A549 (cell line): Measurements from ENCODE around the gene HCN2. TPM values are rescaled to one million over a fixed set of nuclear protein-coding genes. Genes with fewer than 3 reads are reported as not detected.

Experiments used
- ATAC-seq, 2 experiments: fragments of 200-7000 bp in 1 of 2; fragments of >200 bp in 1 of 2; cut with Nextera tagmentation in 1 of 2; cut with Tn5 transposase in 1 of 2; 3 replicates each; pipeline versions ENCODE4 v1.8.0 to v1.9.1; 2018 to 2020; ENCODE audit warnings: mild to moderate bottlenecking in 1 of 2, moderate library complexity in 1 of 2
- CTCF ChIA-PET: fragments of 300-600 bp; sonication (Branson Sonifier 250); formaldehyde crosslinking; extraction: SDS; loops from one replicate; lab custom pipeline; 2021; ENCODE audit warnings: antibody characterized with exemption, inconsistent platforms; lab: Yijun Ruan, JAX
- POLR2A ChIA-PET: fragments of 350-600 bp; formaldehyde crosslinking; extraction: SDS; loops from one replicate; lab custom pipeline; 2021; ENCODE audit warnings: antibody characterized with exemption, inconsistent platforms; lab: Yijun Ruan, JAX
- DNase-seq, 2 experiments: peaks; one replicate each; pipeline versions ENCODE4 v3.0.0 to v3.0.0-alpha.2; 2011 to 2016; ENCODE audit warnings: low read depth in 1 of 2, low spot score in 1 of 2
- FAIRE-seq: peaks from 2 replicates; lab custom pipeline; 2011; peaks lifted over from hg19 to GRCh38; lab: Jason Lieb, UNC
- H3K27ac ChIP-seq, 2 experiments: fragments of >200 bp; sonication (Bioruptor Twin); formaldehyde crosslinking; 3 replicates each; pipeline ENCODE4 v1.5.1; 2016 to 2017
- H3K4me1 ChIP-seq: fragments of >200 bp; sonication (Bioruptor Twin); formaldehyde crosslinking; 3 replicates; pipeline ENCODE4 v1.6.1; 2016
- H3K4me2 ChIP-seq: fragments of >200 bp; sonication (Bioruptor Twin); formaldehyde crosslinking; 3 replicates; pipeline ENCODE4 v1.6.1; 2016
- H3K4me3 ChIP-seq: fragments of >200 bp; sonication (Bioruptor Twin); formaldehyde crosslinking; 3 replicates; pipeline ENCODE4 v1.5.1; 2016
- H3K9me3 ChIP-seq: fragments of >200 bp; sonication (Bioruptor Twin); formaldehyde crosslinking; 3 replicates; pipeline ENCODE4 v1.6.1; 2016
- BHLHE40 ChIP-seq: IDR thresholded peaks from 2 replicates; pipeline ENCODE4 v1.6.1; 2012; ENCODE audit warnings: low read depth, low read length, inconsistent platforms
- FOSL2 ChIP-seq, 2 experiments: fragments of 450-650 bp in 1 of 2; fragments of >200 bp in 1 of 2; sonication (Bioruptor Twin) in 1 of 2; formaldehyde crosslinking; IDR thresholded peaks; 2 replicates each; pipeline versions ENCODE4 v1.5.0 to v1.6.1; 2016 to 2020; ENCODE audit warnings: mild to moderate bottlenecking in 1 of 2, moderate library complexity in 1 of 2
- GATA3 ChIP-seq: IDR thresholded peaks from 2 replicates; pipeline ENCODE4 v1.6.1; 2012; ENCODE audit warnings: borderline replicate concordance
- HEYL ChIP-seq: fragments of 250-450 bp; sonication (Bioruptor Pico); IDR thresholded peaks from 2 replicates; pipeline ENCODE4 v1.8.0; 2021; ENCODE audit warnings: mild to moderate bottlenecking, moderate library complexity
- KDM1A ChIP-seq: fragments of 200-600 bp; sonication (generic); IDR thresholded peaks from 2 replicates; pipeline ENCODE4 v1.6.1; 2016; ENCODE audit warnings: low read depth, mild to moderate bottlenecking
- MAX ChIP-seq: IDR thresholded peaks from 2 replicates; pipeline ENCODE4 v1.6.1; 2012
- NFE2L2 ChIP-seq: fragments of 150-350 bp; conservative IDR thresholded peaks from 2 replicates; pipeline ENCODE4 v1.6.1; 2014; ENCODE audit warnings: low read length
- NPAS2 ChIP-seq: fragments of 250-450 bp; sonication (Bioruptor Pico); IDR thresholded peaks from 2 replicates; pipeline ENCODE4 v1.8.0; 2022; ENCODE audit warnings: mild to moderate bottlenecking, moderate library complexity, borderline replicate concordance
- PBX3 ChIP-seq: IDR thresholded peaks from 2 replicates; pipeline ENCODE4 v1.6.1; 2012
- REST ChIP-seq: fragments of 200-600 bp; sonication (generic); IDR thresholded peaks from 2 replicates; pipeline ENCODE4 v1.6.1; 2016; ENCODE audit warnings: antibody characterized with exemption, mild to moderate bottlenecking, moderate library complexity
- SMC3 ChIP-seq: fragments of >200 bp; sonication (Bioruptor Twin); formaldehyde crosslinking; IDR thresholded peaks from 3 replicates; pipeline ENCODE4 v1.6.1; 2018; ENCODE audit warnings: inconsistent platforms
- SREBF2 ChIP-seq: fragments of 450-650 bp; IDR thresholded peaks from 2 replicates; pipeline ENCODE4 v1.6.1; 2014; ENCODE audit warnings: mild to moderate bottlenecking, moderate library complexity
- ZFP36 ChIP-seq: fragments of 450-650 bp; IDR thresholded peaks from 2 replicates; pipeline ENCODE4 v1.6.1; 2014; ENCODE audit warnings: borderline replicate concordance; ENCODE audit not compliant: partially characterized antibody
- ZSCAN20 ChIP-seq: fragments of 250-450 bp; sonication (Bioruptor Pico); IDR thresholded peaks from 2 replicates; pipeline ENCODE4 v1.8.0; 2022; ENCODE audit warnings: mild to moderate bottlenecking, moderate library complexity
- WGBS: methylation state at CpG from one replicate; pipeline ENCODE4 v1.1.6; 2017; ENCODE audit errors: missing lambda C conversion rate; 5-methylcytosine and 5-hydroxymethylcytosine counted together
- polyA plus RNA-seq, 4 experiments: library from polyadenylated mRNA; depleted of rRNA in 3 of 4; stranded (reverse); fragments of >200 nt; fragmentation: RNase III in 1 of 4; extraction: RNeasy Plus Mini Kit Qiagen cat#74134 plus additional on column Dnase treatment in 1 of 4; gene quantifications; 2 replicates in 3 of 4; 3 replicates in 1 of 4; pipeline ENCODE4 v1.2.3, GENCODE V29; 2011 to 2017
- TF ChIP-seq, protein P1 (sequence below): fragments of >200 bp; sonication (Bioruptor Twin); formaldehyde crosslinking; IDR thresholded peaks from 3 replicates; pipeline ENCODE4 v1.5.1; 2016

Gene HCN2
- polyA plus RNA-seq, 2 of the 4 experiments (the other 2 are of a cell fraction): 2.7 to 23.2 TPM

GRCh38 chr19:638906-639252, 49.2 kb downstream of the HCN2 start:
- peak overlapping the region; percentile 93 for H3K4me2 ChIP-seq
- peak overlapping the region; percentile 50 for H3K4me3 ChIP-seq
- FAIRE-seq: no peak
- no peak for TF ChIP-seq BHLHE40
- TF ChIP-seq ZFP36: no peak
- no peak for TF ChIP-seq SMC3
- no peak for TF ChIP-seq PBX3
- no peak for TF ChIP-seq NFE2L2
- TF ChIP-seq REST: no peak
- no peak for TF ChIP-seq NPAS2 (CRISPR knock-in tag)
- TF ChIP-seq MAX: no peak
- no peak for TF ChIP-seq HEYL
- no peak for TF ChIP-seq SREBF2
- TF ChIP-seq GATA3: no peak
- no peak for TF ChIP-seq ZSCAN20 (CRISPR knock-in tag)
- TF ChIP-seq KDM1A: no peak
- no peak for DNase-seq
- ChIA-PET POLR2A (no interaction called here), CTCF (no interaction called here)
- peak overlapping the region in 1 of 2 experiments; percentile 67; a peak in 4 of 6 replicates for H3K27ac ChIP-seq
- H3K9me3 ChIP-seq: no peaks in the 10 kb centered on the region
- WGBS: 85% methylated on average over 4 of the region's 17 CpGs
- H3K4me1 ChIP-seq: peaks cover 22% of the 10 kb centered on the region
- peak in 1 of 2 experiments; percentile 3; a peak in 3 of 6 replicates for ATAC-seq

DNA sequence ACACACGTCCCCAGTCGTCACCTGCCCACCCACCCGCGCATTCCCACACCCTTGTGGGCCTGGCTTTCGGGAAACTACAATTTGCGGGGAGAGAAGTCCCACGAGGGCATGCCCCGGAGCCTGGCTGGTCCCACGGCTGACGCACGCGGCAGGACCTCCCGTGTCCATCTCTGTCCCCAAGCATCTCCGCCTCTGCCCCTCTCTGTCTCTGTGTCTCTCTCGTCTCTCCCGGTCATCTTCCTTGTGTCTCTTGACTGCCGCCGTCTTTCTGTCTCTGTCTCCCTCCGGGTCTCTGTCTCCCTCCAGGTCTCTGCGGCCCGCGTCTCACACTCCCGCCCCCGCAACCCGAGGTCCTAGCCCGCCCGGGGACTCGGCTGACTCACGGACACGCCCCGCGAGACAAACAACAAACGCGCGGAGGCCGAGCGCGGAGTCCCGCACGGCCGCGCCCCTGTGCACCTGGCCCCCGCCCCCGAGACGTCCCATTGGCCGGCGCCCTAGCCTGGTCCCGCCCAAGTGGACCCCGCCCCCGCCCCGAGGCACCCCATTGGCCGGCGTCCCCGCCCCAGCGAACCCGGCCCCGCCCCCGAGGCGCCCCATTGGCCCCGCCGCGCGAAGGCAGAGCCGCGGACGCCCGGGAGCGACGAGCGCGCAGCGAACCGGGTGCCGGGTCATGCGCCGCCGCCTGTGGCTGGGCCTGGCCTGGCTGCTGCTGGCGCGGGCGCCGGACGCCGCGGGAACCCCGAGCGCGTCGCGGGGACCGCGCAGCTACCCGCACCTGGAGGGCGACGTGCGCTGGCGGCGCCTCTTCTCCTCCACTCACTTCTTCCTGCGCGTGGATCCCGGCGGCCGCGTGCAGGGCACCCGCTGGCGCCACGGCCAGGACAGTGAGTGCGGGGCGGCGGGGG, 49.8 kb downstream of the HCN2 start, which contains the start of gene FGF22:
Gene FGF22 (plus strand): TSS at position 627 of the 908 bp plus-strand sequence. CDS start 47 bp downstream, at position 674.
- no peak for TF ChIP-seq FOSL2 (IDR thresholded peaks at IDR 0.05)
- peak; percentile 39 for TF ChIP-seq FOSL2 (CRISPR knock-in tag; IDR thresholded peaks at IDR 0.05)
- TF ChIP-seq BHLHE40: no peak
- no peak for TF ChIP-seq NFE2L2
- TF ChIP-seq, protein P1, sequence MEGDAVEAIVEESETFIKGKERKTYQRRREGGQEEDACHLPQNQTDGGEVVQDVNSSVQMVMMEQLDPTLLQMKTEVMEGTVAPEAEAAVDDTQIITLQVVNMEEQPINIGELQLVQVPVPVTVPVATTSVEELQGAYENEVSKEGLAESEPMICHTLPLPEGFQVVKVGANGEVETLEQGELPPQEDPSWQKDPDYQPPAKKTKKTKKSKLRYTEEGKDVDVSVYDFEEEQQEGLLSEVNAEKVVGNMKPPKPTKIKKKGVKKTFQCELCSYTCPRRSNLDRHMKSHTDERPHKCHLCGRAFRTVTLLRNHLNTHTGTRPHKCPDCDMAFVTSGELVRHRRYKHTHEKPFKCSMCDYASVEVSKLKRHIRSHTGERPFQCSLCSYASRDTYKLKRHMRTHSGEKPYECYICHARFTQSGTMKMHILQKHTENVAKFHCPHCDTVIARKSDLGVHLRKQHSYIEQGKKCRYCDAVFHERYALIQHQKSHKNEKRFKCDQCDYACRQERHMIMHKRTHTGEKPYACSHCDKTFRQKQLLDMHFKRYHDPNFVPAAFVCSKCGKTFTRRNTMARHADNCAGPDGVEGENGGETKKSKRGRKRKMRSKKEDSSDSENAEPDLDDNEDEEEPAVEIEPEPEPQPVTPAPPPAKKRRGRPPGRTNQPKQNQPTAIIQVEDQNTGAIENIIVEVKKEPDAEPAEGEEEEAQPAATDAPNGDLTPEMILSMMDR: no peak
- peak; percentile 16; the same call in 1 of the 2 replicates for TF ChIP-seq MAX
- no peak for TF ChIP-seq ZSCAN20 (CRISPR knock-in tag)
- peak within 1 kb of the TSS; percentile 50 for H3K4me3 ChIP-seq
- WGBS: 7% methylated on average over 20 of the region's 109 CpGs
- DNase-seq (peak; percentile 60 to 83), ATAC-seq (peak; percentile 78 to 87), FAIRE-seq (no peak)
- peak within 1 kb of the TSS; percentile 45 to 82; a peak in 5 of 6 replicates for H3K27ac ChIP-seq
- POLR2A ChIA-PET: no interaction called here
- CTCF ChIA-PET: interaction anchor here (1.5 kb wide), 1 partner anchor 56 kb away, joined by 3 read pairs; no protein-coding TSS in a partner anchor
- H3K4me1 ChIP-seq: peaks cover 17% of the 10 kb centered on the region
- H3K9me3 ChIP-seq: no peaks in the 10 kb centered on the region
- peak within 1 kb of the TSS; percentile 93 for H3K4me2 ChIP-seq
